Activated CD4-positive, alpha-beta T cell treated with anti-CD3 and anti-CD28 coated beads for 48 hours (primary cell): ENCODE results near the gene OR5F1.

Experiments
- DNase-seq: peaks from one replicate; pipeline ENCODE4 v3.0.0-alpha.2; 2020

Gene OR5F1

DNA sequence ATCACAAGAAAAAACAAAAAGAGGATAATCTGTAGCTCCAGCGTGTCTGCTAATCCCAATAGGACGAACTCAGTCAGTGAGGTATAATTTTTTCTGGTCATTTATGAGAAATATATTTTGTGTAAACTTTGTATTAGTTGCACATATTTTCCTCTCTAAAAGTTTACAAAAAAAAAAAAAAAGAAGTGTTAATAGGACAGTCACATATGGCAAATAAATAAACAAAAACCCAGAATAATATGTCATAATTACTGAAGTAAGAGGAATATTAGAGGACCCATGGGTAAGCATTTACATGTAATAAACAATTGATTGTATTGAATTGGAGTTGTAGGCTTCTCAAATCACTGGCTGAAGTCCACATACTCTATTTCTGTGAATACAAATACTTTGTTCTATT lies at the start of gene OR5F1:
OR5F1 (minus strand) TSS at position 101 of the 400 bp plus-strand sequence; CDS start at position 101, 0 bp downstream.
- no peak for DNase-seq

DNA sequence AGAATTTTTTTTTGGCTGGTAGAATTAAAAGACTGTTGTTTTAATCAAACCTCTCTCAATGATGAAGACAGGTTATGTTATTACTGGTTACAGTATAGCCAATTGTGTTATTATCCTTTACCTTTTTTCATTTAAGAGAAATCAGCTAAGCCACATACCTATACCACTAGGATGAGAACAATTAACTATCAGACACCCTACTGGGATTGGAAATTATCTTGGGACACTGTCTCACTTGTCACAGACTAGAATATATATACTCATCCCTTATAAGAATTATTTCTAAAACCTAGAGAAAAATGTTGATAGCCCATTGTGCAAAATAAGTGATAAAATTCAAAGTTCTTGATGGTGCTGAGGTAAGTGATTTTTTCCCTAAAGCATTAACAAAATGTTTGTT lies 32.9 kb upstream of the OR5F1 start, which contains the start of gene OR5AS1:
OR5AS1 (plus strand) TSS at position 301 of the 400 bp plus-strand sequence. CDS start 2,765 bp downstream, outside the sequence.
- DNase-seq, result no peak

DNA sequence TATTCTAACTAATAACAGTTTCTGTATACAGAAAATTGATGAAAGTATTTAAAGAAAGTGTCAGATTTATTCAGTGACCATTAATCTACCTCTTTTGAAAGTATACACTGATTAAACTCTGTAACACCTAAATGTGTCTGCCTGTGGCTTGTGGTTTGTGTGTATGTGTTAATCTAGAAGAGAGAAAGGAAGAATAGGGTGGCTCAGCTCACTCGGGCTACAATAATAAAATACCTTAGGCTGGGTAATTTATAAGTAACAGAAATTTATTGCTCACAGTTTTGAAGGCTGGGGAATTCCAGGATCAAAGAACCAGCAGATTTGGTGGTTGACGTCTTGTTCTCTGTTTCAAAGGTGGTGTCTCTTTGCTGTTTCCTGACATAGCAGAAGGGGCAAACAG lies 19.4 kb upstream of the OR5F1 start:
- DNase-seq, result no peak

DNA sequence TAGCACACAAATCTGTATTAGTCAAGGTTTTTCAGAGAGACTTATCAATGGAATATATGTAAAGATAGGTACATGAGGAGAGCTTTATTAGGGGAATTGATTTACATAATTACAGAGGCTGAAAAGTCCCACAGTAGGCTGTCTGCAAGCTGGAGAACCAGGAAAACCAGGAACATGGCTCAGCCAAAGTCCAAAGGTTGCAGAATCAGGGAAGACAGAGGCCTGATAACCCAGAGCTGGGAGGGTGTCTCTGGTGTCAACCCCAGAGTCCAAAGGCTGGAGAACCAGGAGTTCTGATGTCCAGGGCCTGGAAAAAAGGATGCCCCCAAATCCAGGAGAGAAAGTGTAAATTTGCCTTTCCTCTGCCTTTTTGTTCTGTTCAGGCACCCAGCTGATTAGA lies 16.3 kb upstream of the OR5F1 start:
- no peak for DNase-seq

DNA sequence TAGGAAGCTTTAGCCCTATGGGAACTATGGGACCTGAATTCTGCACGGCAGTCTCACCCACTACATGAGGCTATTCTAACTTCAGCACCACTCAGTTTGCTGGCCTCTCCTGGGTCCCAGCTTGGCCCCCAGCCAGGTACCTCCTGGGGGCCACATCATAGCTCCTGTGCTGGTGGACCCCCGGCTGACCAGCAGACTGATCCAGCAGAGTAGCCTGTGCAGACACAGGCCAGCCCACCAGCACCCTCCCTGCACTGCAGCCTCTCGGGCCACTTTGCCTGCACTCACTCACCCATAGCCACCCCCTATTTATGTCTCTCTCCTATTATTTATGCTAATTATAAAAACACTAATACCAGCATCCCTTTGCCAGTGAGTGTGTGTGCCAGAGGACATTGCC lies 23.5 kb downstream of the OR5F1 start:
- DNase-seq, result no peak

DNA sequence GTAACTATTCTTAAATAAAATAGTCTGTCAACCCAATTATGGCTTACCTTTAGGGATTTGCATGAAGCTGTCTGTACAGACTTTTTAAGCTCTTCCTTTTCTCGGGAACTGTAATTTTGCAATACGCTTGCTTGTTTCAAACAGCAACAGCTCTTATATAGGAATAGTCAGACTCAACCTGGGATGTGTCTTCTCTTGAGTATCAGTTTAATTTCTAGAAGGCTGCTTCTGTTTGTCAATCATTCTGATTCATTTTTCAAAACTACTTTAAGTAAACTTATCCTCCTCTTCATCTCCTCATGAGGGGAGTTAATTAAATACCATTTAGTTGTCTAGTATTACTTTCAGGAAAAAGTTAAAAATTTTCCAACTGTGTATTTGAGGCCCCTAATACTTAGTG lies 24.6 kb downstream of the OR5F1 start, which contains the start of gene OR10AG1:
OR10AG1 (minus strand) TSS at position 101 of the 400 bp plus-strand sequence; CDS start at position 63, 38 bp downstream.
- DNase-seq, result no peak

DNA sequence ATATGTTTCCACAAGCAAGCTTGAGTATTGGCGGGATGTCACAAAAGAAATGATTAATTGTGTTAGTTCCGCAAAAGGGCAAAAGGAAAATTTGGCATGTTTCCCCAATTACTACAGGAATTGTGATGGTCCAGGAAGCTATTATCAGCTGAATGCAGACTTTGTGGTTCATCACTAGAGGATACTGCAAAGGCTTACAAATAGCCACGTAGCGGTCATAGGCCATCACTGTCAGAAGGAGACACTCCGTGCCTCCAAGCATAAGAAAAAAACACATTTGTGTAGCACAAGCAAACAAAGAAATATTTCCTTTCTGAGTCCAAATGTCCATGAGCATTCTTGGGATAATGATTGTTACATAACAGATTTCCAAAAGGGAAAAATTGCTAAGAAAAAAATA lies 26.5 kb downstream of the OR5F1 start:
- DNase-seq, result no peak

DNA sequence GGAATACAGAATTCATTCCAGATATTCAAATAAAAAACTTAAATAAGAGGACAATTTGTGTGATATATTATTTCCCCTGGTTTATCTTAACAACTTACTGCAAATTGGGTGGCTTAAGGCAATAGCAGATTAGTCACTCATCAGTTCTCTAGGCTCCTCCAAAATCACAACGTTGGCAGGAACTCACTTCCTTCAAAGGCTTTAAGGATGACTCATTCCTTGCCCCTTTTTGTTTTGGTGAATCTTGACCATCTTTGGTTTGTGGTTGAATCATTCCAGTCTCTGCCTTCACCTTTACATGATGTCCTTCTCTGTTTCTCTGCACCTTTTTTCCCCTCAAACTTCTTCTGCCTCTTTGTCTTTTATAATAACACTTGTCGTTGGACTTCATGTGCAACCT lies 28.0 kb downstream of the OR5F1 start:
- DNase-seq, result no peak

DNA sequence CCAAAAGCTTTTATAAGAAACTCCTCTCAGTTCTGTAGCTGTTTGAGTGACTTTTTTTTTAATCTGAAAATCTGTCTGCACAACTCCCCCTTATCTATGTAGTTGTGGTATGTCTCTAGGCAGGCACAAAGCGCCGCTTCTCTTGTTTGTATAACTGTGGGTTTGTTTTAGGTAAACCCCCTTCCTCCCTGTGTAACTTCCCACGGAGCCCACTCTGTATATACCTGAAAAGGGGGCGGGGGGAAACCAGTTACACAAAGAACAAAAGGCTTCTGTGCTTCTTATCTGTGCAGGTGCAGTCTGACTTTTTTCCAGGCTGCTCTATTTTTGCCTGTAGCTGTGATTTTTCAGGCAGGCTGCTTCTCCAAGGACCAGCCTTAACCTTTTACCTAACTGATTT lies 37.9 kb downstream of the OR5F1 start:
- no peak for DNase-seq

DNA sequence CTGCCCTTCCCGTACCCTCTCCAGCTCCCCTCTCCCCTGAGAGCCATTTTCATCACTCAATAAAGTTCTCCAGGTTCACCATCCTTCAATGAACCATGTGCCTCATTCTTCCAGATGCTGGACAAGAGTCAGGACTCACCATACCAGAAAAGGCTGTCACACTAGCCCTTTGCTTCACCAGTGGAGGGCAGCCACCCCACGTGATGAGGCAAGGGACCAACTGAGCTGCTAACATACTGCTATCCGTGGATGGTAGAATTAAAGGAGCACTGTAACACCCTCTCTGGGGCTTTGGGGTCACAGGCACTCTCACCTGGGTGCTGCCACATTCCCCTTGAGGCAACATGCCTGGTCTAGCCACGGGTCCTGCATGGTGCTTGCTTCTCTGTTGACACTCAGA lies 45.1 kb downstream of the OR5F1 start:
- no peak for DNase-seq
